ENCODE measurements around the gene TMEM167A. TPM values are rescaled to one million over a fixed set of nuclear protein-coding genes. Genes with fewer than 3 reads are reported as not detected.

Gene TMEM167A
- total and polyA plus RNA-seq, 2 of the 4 experiments (the other 2 are of a cell fraction), result 34.6 to 45.1 TPM

DNA sequence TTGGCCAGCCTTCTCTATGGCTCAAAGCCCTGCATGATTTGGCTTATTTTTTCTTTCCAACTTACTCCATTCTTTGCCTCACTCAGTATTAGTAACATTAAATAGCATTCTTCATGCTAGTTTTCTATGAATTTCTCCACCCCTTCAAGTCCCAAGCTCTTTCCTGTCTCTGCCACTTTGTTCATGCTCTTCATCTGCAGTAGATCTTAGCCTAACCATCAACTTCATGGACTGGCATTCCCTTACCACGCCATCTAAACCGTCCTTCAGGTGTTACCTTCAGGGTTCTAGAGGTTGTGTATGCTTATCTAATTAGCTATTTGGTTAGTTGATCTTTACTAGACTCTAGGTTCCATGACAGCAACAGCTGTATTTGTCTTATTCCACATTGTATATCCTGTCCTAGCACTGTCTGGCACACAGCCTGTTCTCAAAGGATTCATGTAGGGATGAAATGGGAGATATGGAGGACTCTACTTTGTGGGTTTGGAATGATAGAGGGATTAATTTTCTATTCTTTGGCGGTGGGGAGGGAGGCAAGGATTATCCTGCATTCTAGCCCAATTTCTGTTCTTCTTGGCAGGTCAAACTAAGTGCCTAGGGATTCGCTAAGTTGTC, 26.4 kb downstream of the TMEM167A start:
- H4K5ac ChIP-seq (ENCODE audit: low read depth, low read length), result no peak overlapping the region
- no peak overlapping the region for H2AFZ ChIP-seq (replicated peaks; ENCODE audit: low read length, poor library complexity)
- CTCF ChIA-PET, result no interaction called here
- DNase-seq (no peak), ATAC-seq (ENCODE audit: low read depth) (no peak)
- H3K9ac ChIP-seq (ENCODE audit: low read depth, low read length), result no peak overlapping the region
- TF ChIP-seq POLR2A (IDR thresholded peaks at IDR 0.05; ENCODE audit: low read depth, low read length), result no peak
- no peak overlapping the region for H3K18ac ChIP-seq (ENCODE audit: low read depth, low read length)
- peaks cover 0 to 13% of the 10 kb centered on the region in 2 experiments; a peak in 3 of 4 replicates for H3K79me1 ChIP-seq (ENCODE audit: low read depth in 1 of 2, low read length in 2 of 2)
- no peak overlapping the region for H3K4ac ChIP-seq (ENCODE audit: low read depth, low read length)
- no peaks in the 10 kb centered on the region for H3K9me1 ChIP-seq (ENCODE audit: insufficient read depth, low read length)
- H3K36me3 ChIP-seq (ENCODE audit: control insufficient read depth, insufficient read depth, low read length), result peaks cover 16% of the 10 kb centered on the region
- no CpG with 5 or more reads among the region's 4 CpGs for WGBS, 2 experiments (ENCODE audit: extremely low coverage in 2 of 2, insufficient read length in 1 of 2)
- no peaks in the 10 kb centered on the region for H3K9me3 ChIP-seq (ENCODE audit: control insufficient read depth, insufficient read depth, low read length)
- H2BK15ac ChIP-seq (ENCODE audit: low read depth, low read length), result no peak overlapping the region
- H2BK20ac ChIP-seq (ENCODE audit: low read depth, low read length), result no peak overlapping the region
- H3K27ac ChIP-seq (ENCODE audit: insufficient read depth, low read length), result no peak overlapping the region
- dilution Hi-C loops (cut with HindIII; ENCODE audit: low sequenced_read_pairs, unreplicated experiment) (no loop called here), in situ Hi-C loops (cut with MboI; ENCODE audit: low sequenced_read_pairs) (loop anchor here (25.0 kb wide), 1 partner anchor 689 kb away; no protein-coding TSS in a partner anchor), intact Hi-C loops (cut with micrococcal nuclease) (no loop called here)
- H2AK9ac ChIP-seq (replicated peaks; ENCODE audit: low read depth, low read length, poor library complexity), result no peak overlapping the region
- H3K4me3 ChIP-seq (ENCODE audit: insufficient read depth, low read depth, low read length), result no peak overlapping the region
- no peak overlapping the region for H2BK5ac ChIP-seq (ENCODE audit: low read depth, low read length, poor library complexity, severe bottlenecking)
- no peak overlapping the region for H3K14ac ChIP-seq (replicated peaks; ENCODE audit: low read depth, low read length)
- H2AK5ac ChIP-seq (ENCODE audit: low read depth, low read length), result no peak overlapping the region
- no peaks in the 10 kb centered on the region for H3K27me3 ChIP-seq (ENCODE audit: control insufficient read depth, insufficient read depth, low read length)
- H2BK120ac ChIP-seq (ENCODE audit: low read depth, low read length), result no peak overlapping the region
- BruUV-seq (replicated peaks), result no TSS peak
- no peak overlapping the region for H3K4me2 ChIP-seq (ENCODE audit: low read depth, low read length)
- POLR2A ChIA-PET (ENCODE audit: unreplicated experiment), result no interaction called here
- H3K56ac ChIP-seq (ENCODE audit: extremely low read depth, insufficient read depth, low read length), result no peak overlapping the region
- H3K23ac ChIP-seq (ENCODE audit: low read depth, low read length), result no peak overlapping the region
- no peaks in the 10 kb centered on the region; the same call in 1 of the 2 replicates for H4K20me1 ChIP-seq (ENCODE audit: insufficient read depth, low read length)
- H4K91ac ChIP-seq (ENCODE audit: insufficient read depth, low read depth, low read length), result no peak overlapping the region
- H4K8ac ChIP-seq (ENCODE audit: low read depth in 2 of 2, low read length in 2 of 2), result no peak overlapping the region
- no peaks in the 10 kb centered on the region for H3K4me1 ChIP-seq (ENCODE audit: control insufficient read depth, insufficient read depth, low read length)

Measured in IMR-90 (cell line).